Vagina (tissue), 2 donors: ENCODE data around the gene TACR1. TPM values are rescaled to one million over a fixed set of nuclear protein-coding genes. Genes with fewer than 3 reads are reported as not detected.

ENCODE experiments used
- DNase-seq, 2 donors: peaks; one replicate each; pipeline ENCODE4 v3.0.0-alpha.2; 2017; ENCODE audit errors: extremely low spot score in 2 of 2
- H3K27ac ChIP-seq: fragments of 200-600 bp; sonication (generic); one replicate; pipeline ENCODE4 v1.5.1; 2019
- H3K27me3 ChIP-seq: fragments of 200-600 bp; sonication (generic); one replicate; pipeline ENCODE4 v1.5.1; 2019
- H3K36me3 ChIP-seq, 2 donors: fragments of 200-600 bp; sonication (generic); one replicate each; pipeline ENCODE4 v1.5.1; 2017 to 2019
- H3K4me1 ChIP-seq: fragments of 200-600 bp; sonication (generic); one replicate; pipeline ENCODE4 v1.5.1; 2019
- H3K4me3 ChIP-seq, 2 donors: fragments of 200-600 bp; sonication (generic); 1 replicate in 1 of 2; 2 replicates in 1 of 2; pipeline ENCODE4 v1.5.1; 2016 to 2019
- H3K9me3 ChIP-seq: fragments of 200-600 bp; sonication (generic); one replicate; pipeline ENCODE4 v1.5.1; 2019
- POLR2A ChIP-seq, 2 donors: fragments of 450-650 bp; IDR thresholded peaks; one replicate each; pipeline ENCODE4 v1.6.1; 2017; ENCODE audit warnings: antibody characterized with exemption in 2 of 2, mild to moderate bottlenecking in 2 of 2, moderate library complexity in 2 of 2
- POLR2AphosphoS5 ChIP-seq, 2 donors: sonication (generic); formaldehyde crosslinking; IDR thresholded peaks; one replicate each; pipeline ENCODE4 v1.9.0; 2017; ENCODE audit warnings: antibody characterized with exemption in 2 of 2, mild to moderate bottlenecking in 2 of 2, low read depth in 1 of 2; ENCODE audit not compliant: insufficient read depth in 1 of 2
- intact Hi-C: fragments of 100-400 bp; cut with DNase I; formaldehyde crosslinking; loops from one replicate; pipeline ENCODE4 v1.15.1; 2023
- total RNA-seq: library from RNA; depleted of rRNA; stranded (reverse); fragments of >200 nt; gene quantifications from one replicate; pipeline ENCODE4 v1.2.3, GENCODE V29; 2016
- TF ChIP-seq, protein P1 (sequence below), 3 experiments: fragments of 450-650 bp in 2 of 3; fragments of 200-600 bp in 1 of 3; sonication (generic) in 1 of 3; IDR thresholded peaks; one replicate each; pipeline ENCODE4 v1.5.1; 2017 to 2019; ENCODE audit warnings: antibody characterized with exemption in 3 of 3, mild to moderate bottlenecking in 2 of 3, moderate library complexity in 2 of 3

Gene TACR1
- total RNA-seq, 1 donor from 2014 or later = 8.3 TPM

DNA sequence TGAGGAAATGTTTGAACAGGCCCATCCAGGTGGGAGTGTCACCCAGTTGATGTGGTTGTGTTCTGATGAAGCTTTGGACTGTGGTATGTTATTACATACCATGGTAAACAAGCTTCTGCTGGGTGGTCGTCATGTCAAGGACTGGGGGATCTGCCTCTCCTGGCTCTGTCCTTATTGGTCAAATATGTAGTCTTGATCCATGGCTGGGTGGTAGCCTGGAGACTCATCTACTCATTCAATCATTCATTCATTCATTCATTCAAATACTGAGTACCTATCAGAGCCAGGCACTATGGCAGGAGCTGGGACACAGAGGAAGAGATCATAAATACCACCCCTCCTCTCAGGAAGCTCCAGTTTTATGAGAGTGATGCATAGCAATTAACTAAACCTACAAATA, 60.8 kb downstream of the TACR1 start:
- H3K36me3 ChIP-seq = no peaks in the 10 kb centered on the region
- no peaks in the 10 kb centered on the region for H3K9me3 ChIP-seq
- TF ChIP-seq POLR2AphosphoS5 (IDR thresholded peaks at IDR 0.05; ENCODE audit: insufficient read depth in 1 of 2, low read depth in 1 of 2) (no peak), POLR2A (IDR thresholded peaks at IDR 0.05) (no peak)
- TF ChIP-seq, protein P1, sequence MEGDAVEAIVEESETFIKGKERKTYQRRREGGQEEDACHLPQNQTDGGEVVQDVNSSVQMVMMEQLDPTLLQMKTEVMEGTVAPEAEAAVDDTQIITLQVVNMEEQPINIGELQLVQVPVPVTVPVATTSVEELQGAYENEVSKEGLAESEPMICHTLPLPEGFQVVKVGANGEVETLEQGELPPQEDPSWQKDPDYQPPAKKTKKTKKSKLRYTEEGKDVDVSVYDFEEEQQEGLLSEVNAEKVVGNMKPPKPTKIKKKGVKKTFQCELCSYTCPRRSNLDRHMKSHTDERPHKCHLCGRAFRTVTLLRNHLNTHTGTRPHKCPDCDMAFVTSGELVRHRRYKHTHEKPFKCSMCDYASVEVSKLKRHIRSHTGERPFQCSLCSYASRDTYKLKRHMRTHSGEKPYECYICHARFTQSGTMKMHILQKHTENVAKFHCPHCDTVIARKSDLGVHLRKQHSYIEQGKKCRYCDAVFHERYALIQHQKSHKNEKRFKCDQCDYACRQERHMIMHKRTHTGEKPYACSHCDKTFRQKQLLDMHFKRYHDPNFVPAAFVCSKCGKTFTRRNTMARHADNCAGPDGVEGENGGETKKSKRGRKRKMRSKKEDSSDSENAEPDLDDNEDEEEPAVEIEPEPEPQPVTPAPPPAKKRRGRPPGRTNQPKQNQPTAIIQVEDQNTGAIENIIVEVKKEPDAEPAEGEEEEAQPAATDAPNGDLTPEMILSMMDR (IDR thresholded peaks at IDR 0.05) = no peak
- DNase-seq = no peak
- H3K4me1 ChIP-seq = peaks cover 22% of the 10 kb centered on the region
- no peaks in the 10 kb centered on the region for H3K27me3 ChIP-seq
- intact Hi-C loops = no loop called here
- H3K27ac ChIP-seq = no peak overlapping the region
- no peak overlapping the region for H3K4me3 ChIP-seq

DNA sequence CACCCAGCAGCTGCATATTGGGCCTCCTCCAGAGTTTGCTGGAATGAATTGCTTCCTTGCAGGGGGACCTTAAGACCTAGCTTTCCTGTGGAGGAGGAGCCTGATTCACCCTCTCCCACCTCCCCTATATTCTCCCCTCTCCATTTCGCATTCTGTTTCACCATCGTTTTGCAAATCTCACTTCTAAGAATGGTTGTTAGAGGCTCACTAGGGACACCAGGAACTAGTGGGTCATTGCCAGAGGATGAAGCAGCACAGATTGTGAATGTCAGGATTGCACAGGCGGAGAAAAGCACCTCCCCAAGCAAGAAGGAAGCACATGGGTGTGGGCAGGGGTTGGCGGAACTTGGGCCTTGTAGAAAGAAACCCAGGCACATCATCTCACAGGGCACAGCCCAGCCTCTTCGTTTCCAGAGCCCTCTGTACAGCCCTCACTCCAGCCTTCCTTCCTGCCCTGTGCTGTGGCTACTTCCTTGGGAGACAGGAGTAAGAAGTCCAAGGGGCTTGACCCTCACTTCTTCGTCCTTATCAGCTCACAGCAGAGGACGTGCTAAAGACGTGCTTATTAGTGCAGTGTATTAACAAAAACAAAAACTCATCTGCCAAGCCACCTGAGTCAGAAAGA, 63.4 kb downstream of the TACR1 start:
- Histone ChIP-seq H3K4me1 (peaks cover 12% of the 10 kb centered on the region), H3K9me3 (no peaks in the 10 kb centered on the region), H3K36me3 (no peaks in the 10 kb centered on the region), H3K27me3 (no peaks in the 10 kb centered on the region), H3K27ac (no peak overlapping the region), H3K4me3 (no peak overlapping the region)
- intact Hi-C loops = no loop called here
- DNase-seq = no peak
- TF ChIP-seq POLR2A (IDR thresholded peaks at IDR 0.05) (no peak), POLR2AphosphoS5 (IDR thresholded peaks at IDR 0.05; ENCODE audit: insufficient read depth in 1 of 2, low read depth in 1 of 2) (no peak)
- TF ChIP-seq, protein P1 (IDR thresholded peaks at IDR 0.05) = no peak

DNA sequence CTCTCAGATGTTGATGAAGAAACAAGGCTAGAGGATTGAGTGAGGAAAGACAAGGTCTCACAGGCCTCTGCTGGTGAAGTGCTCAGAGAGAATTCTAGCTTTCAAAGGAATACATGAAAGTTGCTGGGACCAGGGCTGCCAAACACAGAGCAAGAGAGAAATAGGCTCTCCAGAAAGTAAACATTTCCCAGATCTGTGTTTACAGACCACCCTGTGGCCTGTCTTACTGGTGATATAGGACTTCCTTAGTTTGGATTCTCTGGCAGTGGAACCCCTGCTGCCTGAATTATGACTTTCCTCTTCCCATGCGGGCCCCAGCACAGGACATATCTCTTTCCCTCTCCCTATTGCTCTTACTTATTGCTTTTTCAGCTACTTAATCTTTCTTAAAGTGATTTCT, 64.5 kb downstream of the TACR1 start:
- TF ChIP-seq POLR2AphosphoS5 (IDR thresholded peaks at IDR 0.05; ENCODE audit: insufficient read depth in 1 of 2, low read depth in 1 of 2) (no peak), POLR2A (IDR thresholded peaks at IDR 0.05) (no peak)
- TF ChIP-seq, protein P1 (IDR thresholded peaks at IDR 0.05) = no peak
- H3K9me3 ChIP-seq = no peaks in the 10 kb centered on the region
- H3K27ac ChIP-seq = no peak overlapping the region
- H3K36me3 ChIP-seq = no peaks in the 10 kb centered on the region
- no peak for DNase-seq
- intact Hi-C loops = no loop called here
- H3K4me3 ChIP-seq = no peak overlapping the region
- peaks cover 12% of the 10 kb centered on the region for H3K4me1 ChIP-seq
- H3K27me3 ChIP-seq = no peaks in the 10 kb centered on the region

DNA sequence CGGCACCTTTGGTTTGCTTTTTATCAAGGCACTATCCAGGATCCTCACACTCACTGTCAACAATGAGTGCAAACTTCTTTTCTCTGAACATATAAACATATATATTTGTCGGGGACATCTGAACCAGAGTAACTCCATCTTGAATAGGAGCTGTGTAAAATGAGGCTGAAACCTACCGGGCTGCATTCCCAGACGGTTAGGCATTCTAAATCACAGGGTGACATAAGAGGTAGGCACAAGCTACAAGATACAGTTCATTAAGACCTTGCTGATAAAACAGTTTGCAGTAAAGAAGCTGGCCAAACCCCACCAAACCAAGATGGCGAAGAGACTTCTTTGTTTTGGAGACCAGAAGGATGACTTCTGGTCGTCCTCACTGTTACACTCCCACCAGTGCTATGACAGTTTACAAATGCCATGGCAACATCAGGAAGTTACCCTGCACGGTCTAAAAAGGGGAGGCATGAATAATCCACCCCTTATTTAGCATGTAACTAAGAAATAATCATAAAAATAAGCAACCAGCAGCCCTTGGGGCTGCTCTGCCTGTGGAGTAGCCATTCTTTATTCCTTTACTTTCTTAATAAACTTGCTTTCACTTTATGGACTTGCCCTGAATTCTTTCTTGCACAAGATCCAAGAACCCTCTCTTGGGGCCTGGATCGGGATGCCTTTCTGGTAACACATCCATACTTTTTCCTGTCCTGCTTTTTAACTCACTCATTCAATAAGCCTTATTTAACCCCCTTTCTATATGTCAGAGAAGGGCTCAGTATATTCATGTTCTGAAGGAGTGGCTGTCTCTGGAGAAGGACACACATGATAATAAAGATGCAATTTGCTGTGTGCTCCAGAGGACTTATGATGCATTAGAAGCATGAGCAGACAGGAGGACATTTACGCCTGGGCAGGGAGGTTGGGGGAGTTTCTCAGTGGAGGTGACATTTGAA, 65.4 kb downstream of the TACR1 start:
- Histone ChIP-seq H3K4me1 (peaks cover 12% of the 10 kb centered on the region), H3K36me3 (no peaks in the 10 kb centered on the region), H3K27ac (no peak overlapping the region), H3K4me3 (no peak overlapping the region), H3K27me3 (no peaks in the 10 kb centered on the region), H3K9me3 (no peaks in the 10 kb centered on the region)
- no peak for DNase-seq
- intact Hi-C loops = no loop called here
- no peak for TF ChIP-seq POLR2A (IDR thresholded peaks at IDR 0.05)
- TF ChIP-seq, protein P1 (IDR thresholded peaks at IDR 0.05) = no peak
- no peak for TF ChIP-seq POLR2AphosphoS5 (IDR thresholded peaks at IDR 0.05; ENCODE audit: insufficient read depth in 1 of 2, low read depth in 1 of 2)

DNA sequence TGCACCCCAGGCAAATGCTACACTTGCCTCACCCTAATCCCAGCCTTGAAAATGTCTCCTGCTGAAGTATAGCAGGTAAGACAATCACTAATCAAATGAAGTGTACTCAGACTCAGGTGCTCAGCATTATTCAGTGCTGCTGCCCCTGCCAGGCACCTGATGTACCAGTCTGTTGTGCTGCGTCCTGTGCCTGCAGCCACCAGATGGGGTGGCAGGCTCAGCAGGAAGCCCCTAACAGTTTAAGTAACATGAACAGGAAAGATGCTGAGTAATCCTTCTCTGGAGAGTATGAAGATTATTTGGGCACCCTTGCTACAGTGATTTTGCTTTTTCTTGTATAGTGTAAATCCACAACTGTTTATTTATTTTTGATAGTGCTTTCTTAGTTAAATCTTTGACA, 69.1 kb downstream of the TACR1 start:
- H3K4me1 ChIP-seq = peaks cover 12% of the 10 kb centered on the region
- no peak for DNase-seq
- H3K4me3 ChIP-seq = no peak overlapping the region
- TF ChIP-seq, protein P1 (IDR thresholded peaks at IDR 0.05) = no peak
- no peak for TF ChIP-seq POLR2A (IDR thresholded peaks at IDR 0.05)
- TF ChIP-seq POLR2AphosphoS5 (IDR thresholded peaks at IDR 0.05; ENCODE audit: insufficient read depth in 1 of 2, low read depth in 1 of 2) = no peak
- H3K27me3 ChIP-seq = no peaks in the 10 kb centered on the region
- no peaks in the 10 kb centered on the region for H3K9me3 ChIP-seq
- intact Hi-C loops = no loop called here
- no peak overlapping the region for H3K27ac ChIP-seq
- no peaks in the 10 kb centered on the region for H3K36me3 ChIP-seq
